ENCODE results near the gene PPP1R36. TPM values are rescaled to one million over a fixed set of nuclear protein-coding genes. Genes with fewer than 3 reads are reported as not detected.

PPP1R36 gene
- total and polyA plus RNA-seq, 2 of the 13 experiments (the other 11 are each of a cell fraction or from before 2014, with no cell fraction given) = 0.11 to 0.17 TPM

- FAIRE-seq (no peak), ATAC-seq (no peak), DNase-seq (ENCODE audit: low spot score) (no peak)
- 7% methylated on average over 2 of the region's 2 CpGs for WGBS (ENCODE audit: low lambda C conversion rate)
- no peak overlapping the region for H3K27ac ChIP-seq (ENCODE audit: extremely low read length, insufficient read depth, low read length)
- in situ Hi-C loops (cut with HindIII; ENCODE audit: extremely low pct_ligation_motif_present, low pct_unique_long_range_greater_than_20kb) (loop anchor here (10.0 kb wide), 1 partner anchor 290 kb away; no protein-coding TSS in a partner anchor), intact Hi-C loops (cut with micrococcal nuclease; ENCODE audit: unreplicated experiment) (no loop called here)
- CTCF ChIA-PET (ENCODE audit: low intra/inter-chr PET ratio, low total read pairs) = no interaction called here
- no peaks in the 10 kb centered on the region for H3K79me2 ChIP-seq (ENCODE audit: insufficient read depth, low read length)
- peaks cover 0 to 3% of the 10 kb centered on the region in 2 experiments; a peak in 1 of 5 replicates for H3K27me3 ChIP-seq (ENCODE audit: control insufficient read depth in 1 of 2, insufficient read depth in 2 of 2, low read length in 2 of 2)
- TF ChIP-seq SMAD3 (CRISPR knock-in tag; IDR thresholded peaks at IDR 0.05) (no peak), ZNF326 (CRISPR knock-in tag; IDR thresholded peaks at IDR 0.05; ENCODE audit: borderline replicate concordance) (no peak), ZNF432 (CRISPR knock-in tag; IDR thresholded peaks at IDR 0.05; ENCODE audit: borderline replicate concordance) (no peak), STAT5B (CRISPR knock-in tag; IDR thresholded peaks at IDR 0.05) (no peak), ZNF720 (CRISPR knock-in tag; IDR thresholded peaks at IDR 0.05) (no peak), ZNF136 (CRISPR knock-in tag; IDR thresholded peaks at IDR 0.05; ENCODE audit: low read depth) (no peak), POLR2A (IDR thresholded peaks at IDR 0.05; ENCODE audit: insufficient read depth in 1 of 2, low read depth in 2 of 2, low read length in 2 of 2) (no peak), HES4 (CRISPR knock-in tag; IDR thresholded peaks at IDR 0.05; ENCODE audit: borderline replicate concordance) (no peak), DNMT1 (CRISPR knock-in tag; IDR thresholded peaks at IDR 0.05) (no peak), ATF7 (IDR thresholded peaks at IDR 0.05) (no peak), ATF7 (CRISPR knock-in tag; IDR thresholded peaks at IDR 0.05) (no peak), ZNF234 (CRISPR knock-in tag; conservative IDR thresholded peaks at IDR 0.05) (no peak), RXRA (CRISPR knock-in tag; IDR thresholded peaks at IDR 0.05) (no peak), PCBP2 (optimal IDR thresholded peaks at IDR 0.05; ENCODE audit: low read depth, low read length, poor library complexity, severe bottlenecking) (no peak), ZNF746 (CRISPR knock-in tag; IDR thresholded peaks at IDR 0.05) (no peak), ZNF547 (CRISPR knock-in tag; IDR thresholded peaks at IDR 0.05) (no peak)
- no peaks in the 10 kb centered on the region for H3K9me3 ChIP-seq (ENCODE audit: low read length)
- POLR2A ChIA-PET = no interaction called here
- no peaks in the 10 kb centered on the region for H4K20me1 ChIP-seq (ENCODE audit: insufficient read depth, low read length)
- no peak overlapping the region for H3K9ac ChIP-seq (ENCODE audit: insufficient read depth, low read depth, low read length)
- H3K4me2 ChIP-seq (ENCODE audit: low read depth, low read length) = no peak overlapping the region
- no peak overlapping the region for H3K4me3 ChIP-seq (replicated peaks in 1 of 3; ENCODE audit: insufficient read depth in 1 of 3, low read depth in 2 of 3, low read length in 3 of 3)
- H3K36me3 ChIP-seq (replicated peaks in 1 of 2; ENCODE audit: control insufficient read depth in 1 of 2, insufficient read depth in 2 of 2, low read length in 2 of 2) = no peaks in the 10 kb centered on the region
- H3K4me1 ChIP-seq (ENCODE audit: insufficient read depth, low read length) = peaks cover 35% of the 10 kb centered on the region
- no peak overlapping the region for H2AFZ ChIP-seq (ENCODE audit: low read length)
- no TSS peak for BruUV-seq (replicated peaks)
Measured at GRCh38 chr14:64634558-64634957, 84.8 kb downstream of the PPP1R36 start.

Data from HepG2 (cell line).